Measurements from ENCODE around the gene GPR143.
A peak's percentile ranks its signal among the peaks of the same experiment; 100 is the strongest.

The GPR143 gene

DNA sequence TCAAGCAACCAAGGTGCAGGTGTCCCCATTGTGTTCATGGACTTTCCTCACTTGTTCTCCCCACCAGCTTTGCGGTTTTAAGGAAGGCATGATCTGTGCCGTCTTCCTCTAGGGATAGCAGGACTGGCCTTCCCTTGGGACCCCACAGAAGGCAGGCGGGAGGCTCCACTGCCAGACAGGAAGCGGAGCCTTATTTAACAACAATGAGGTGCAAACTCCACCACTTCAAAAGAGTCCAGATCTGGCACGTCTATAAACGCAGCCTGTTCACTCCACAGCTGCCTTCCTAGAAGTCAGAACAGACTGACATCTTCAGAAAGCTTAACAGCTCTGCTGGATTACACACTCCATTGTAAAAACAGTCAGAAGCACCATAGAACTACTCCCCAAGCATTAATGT lies 1.7 kb upstream of the GPR143 start:
- DNase-seq = no peak

DNA sequence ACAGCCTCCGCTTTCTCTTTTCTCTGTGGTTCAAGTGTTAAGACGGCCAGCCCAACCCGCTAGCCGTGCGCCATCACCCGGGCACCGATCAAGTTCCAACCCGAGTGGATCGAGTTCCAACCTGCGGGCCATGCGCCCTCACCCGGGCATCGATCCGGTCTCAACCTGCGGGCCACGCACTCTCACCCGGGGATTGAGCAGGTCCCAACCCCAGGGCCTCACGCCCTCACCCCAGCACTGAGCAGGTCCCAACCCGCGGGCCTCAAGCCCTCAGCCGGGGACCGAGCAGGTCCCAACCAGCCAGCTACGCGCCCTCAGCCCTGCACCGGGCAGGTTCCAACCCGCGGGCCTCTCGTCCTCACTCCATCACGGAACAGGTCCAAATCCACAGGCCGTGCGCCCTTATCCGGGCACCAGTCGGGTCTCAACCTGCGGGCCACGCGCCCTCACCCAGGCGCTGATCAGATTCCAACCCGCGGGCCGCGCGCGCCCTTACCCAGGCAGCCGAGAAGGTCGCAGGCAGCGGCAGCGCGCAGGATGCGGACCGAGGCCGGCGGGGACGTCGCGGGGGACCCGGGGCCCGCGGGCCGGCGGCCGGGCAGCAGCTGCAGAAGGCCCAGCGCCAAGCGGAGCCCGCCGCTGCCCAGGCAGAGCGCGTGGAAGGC lies 443 bp downstream of the GPR143 start:
- DNase-seq = no peak

DNA sequence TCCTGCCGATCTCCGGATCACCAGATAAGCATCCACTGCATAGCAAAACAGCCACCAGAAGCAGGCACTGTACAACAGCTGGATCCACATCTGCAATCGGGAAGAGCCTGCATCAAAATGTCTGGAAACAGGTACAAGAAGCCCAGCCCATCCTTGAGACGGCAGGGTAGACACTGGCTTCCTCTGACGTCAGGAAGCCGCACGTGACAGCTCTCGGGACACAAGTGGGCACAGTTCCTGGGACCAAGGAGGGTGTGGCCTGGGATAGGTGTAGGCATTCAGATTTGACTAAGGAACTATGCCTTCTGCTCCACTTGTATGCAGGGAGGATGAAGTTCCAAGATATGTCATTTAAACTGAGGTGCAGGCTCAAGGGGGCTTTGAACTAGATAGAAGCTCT lies 6.3 kb downstream of the GPR143 start:
- no peak for DNase-seq

DNA sequence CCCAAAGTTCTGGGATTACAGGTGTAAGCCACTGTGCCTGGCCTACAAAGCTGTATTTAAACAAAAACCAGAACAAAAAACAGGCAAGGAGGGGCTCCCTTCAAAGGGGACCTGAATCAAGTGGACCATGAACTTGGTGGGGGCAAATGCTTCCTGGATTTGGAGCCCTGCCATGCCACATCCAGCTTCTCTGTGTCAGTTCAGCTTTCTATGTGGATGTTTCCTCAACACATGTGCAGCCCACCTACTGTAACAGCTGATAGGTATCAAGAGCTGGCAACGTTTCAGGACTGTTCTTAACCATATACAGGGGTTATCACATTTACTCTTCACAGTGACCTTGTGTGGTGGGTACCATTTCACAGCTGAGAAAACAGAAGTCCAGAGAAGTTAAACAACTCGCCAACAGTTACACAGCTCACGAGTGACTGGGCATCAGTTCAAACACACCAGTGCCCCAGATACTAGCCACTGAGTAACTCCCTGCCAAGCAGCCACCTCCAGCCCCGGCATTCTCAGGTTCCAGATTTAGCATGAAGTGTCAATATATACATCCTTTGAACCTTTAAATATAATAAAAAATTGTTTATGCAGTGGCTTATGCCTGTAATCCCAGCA lies 7.5 kb downstream of the GPR143 start:
- no peak for DNase-seq

DNA sequence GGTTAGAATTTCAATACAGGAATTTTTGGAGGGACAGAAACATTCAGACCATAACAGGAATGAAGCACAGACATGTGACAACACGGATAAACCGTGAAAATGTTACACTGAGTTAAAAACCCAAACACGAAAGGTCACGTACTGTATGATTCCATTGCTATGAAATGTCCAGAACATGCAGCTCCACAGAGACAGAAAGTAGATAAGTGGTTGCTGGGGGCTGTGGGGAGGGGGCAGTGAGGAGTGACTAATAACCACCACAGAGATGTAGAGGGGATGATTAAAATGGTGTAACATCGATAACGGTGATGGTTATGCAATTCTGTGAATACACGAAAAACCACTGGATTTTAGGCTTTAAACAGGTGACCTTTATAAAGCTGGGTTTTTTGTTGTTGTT lies 8.3 kb downstream of the GPR143 start:
- DNase-seq = no peak

DNA sequence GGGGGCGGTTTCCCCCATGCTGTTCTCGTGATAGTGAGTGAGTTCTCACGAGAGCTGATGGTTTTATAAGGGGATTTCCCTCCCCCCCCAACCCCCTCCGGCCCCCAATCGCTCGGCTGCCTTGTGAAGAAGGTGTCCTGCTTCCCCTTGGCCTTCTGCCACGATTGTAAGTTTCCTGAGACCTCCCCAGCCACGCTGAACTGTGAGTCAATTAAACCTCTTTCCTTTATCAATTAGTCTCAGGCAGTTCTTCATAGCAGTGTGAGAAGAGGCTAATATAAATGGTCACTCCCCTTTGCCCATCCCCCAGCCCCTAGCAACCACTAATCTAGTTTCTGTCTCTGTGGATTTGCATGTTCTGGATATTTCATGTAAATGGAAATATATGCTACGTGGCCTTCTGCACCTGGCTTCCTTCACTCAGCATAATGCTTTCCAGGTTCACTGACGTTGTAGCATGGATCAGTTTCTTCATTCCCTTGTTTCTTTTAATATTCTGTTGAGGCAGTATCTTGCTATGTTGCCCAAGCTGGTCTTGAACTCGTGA lies 16.4 kb downstream of the GPR143 start:
- DNase-seq = no peak

DNA sequence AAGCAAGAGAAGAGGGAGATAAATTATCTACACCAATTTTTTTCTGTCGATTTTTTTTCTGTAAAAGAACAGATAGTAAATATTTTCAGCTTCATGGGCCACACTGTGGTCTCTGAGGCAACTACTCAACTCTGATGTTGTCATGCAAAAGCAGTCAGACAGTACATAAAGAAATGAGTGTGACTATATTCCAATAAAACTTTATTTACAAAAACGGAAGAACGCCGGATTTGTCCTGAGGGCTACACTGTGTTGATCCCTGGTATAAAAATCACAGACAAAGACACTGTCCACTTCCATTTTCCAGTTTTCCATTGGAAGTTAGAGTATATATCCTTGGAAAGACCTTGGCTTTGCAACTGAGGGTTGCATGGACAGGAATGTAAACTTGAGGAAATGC lies 18.0 kb downstream of the GPR143 start:
- DNase-seq = no peak

DNA sequence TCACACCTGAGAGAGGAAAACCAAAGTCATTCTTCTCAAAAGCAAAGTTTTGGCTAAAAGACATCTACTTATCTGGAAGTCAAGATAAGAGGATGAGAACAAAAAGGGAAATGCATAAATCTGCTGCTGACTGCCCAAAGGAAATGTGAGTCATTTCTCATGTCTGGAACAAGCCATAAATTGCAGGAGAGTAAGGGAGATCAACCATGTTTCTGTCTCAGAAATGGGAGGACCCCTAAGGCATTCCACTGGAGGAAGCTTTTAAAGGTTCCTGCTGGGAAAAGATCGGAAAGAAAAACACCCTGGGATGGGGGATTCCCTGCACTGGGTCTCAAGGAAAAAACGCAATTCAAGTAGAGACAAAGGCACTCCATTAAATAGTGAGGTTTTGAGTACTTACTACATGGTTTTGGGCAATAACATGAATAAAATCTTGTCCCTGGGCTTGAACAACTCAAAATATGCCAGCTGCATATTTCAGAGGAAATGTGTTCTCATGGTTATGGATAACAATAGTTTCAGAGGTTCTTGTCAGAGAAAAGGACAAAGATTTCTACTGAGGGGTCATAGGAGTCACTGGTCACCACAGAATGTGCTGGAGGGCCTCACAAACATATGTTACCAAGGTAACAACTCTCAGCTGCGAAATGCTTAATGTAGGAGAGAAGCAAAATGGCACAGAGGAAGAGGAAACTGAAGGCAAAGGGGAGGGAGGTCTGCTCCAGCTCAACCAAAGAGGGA lies 19.3 kb downstream of the GPR143 start:
- DNase-seq = no peak

DNA sequence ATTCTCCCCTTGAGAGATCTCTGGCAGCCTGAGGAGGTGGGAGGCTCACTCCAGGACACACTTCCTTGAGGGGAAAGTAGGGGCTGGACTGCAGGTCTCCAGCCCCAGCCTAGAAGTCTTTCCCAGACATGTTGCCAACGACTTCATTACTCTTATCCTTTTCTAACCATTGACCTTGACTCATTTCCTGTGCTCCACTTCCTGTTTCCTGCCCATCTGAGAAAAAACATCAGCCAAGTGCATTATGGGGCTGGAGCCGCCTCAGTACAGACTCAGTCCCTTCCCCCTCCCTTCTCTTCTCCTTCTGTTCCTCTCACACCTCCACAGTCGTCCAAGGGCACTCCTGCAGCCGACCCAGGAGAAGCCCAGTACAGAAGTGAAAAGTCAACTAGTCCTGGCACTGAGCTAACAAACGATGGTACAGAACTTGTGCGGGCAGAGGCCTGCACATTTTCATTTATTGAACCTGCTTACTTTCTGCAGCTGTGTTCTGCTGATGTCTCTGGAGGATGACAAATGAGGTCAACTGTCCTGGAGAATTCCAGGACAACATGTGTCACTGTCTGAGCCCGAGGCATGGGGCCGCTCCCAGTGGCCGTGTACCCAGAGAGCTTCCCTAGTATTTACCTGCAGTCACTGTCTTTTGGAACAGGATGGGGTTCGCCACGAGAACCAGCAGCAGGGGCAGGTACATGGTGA lies 20.1 kb downstream of the GPR143 start:
- DNase-seq = no peak

DNA sequence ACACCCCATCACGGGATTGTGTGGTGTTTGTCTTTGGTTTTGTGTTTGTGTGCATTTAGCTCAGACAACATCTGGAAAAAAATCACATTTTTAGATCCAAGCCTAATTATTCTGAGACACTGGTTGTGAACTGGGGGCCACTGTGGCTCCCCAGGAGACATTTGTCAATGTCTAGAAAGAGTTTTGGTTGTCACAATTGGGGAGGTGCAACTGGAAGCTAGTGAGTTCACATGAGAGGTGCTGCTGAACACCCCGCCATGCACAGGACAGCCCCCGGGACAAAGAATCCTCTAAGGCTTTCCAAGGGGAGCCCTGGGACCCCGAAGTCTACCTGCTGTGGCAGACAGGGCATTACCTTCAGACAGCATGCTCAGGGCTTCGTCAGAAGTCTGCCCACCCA lies 26.5 kb downstream of the GPR143 start:
- no peak for DNase-seq

DNA sequence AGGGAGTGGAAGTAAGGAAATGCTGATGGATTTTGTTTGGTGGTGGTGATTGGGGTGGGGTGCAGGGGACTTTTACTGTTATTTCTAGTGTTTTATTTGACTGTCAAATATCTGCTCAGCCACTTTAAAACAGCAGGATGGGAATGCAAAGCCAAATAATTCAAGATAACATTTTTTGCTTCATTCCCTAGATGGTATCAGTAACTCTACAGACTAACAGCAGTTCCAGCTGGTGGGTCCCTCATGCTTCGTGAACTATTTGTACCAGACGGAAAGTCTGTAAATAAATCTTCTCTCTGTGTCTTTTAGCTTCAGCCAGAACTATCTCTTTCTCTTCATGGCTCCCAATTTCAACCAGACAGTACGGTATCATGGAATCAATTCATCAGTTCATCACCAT lies 27.5 kb downstream of the GPR143 start:
- no peak for DNase-seq

DNA sequence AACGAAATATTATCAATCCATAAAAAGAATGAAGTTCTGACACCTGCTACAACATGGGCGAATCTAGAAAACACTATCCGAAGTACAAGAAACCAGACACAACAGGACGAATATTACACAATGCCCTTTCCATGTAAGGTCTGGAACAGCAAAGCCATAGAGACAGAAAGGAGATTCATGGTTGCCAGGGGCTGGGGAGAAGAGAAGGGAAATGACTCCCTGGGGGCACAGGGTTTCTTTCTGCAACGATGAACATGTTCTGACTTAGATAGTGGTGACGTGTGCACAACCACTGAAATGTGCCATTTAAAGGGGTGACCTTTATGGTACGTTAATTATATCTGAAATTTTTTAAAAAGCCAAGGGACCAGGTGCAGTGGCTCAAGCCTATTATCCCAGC lies 28.3 kb downstream of the GPR143 start:
- DNase-seq = no peak

DNA sequence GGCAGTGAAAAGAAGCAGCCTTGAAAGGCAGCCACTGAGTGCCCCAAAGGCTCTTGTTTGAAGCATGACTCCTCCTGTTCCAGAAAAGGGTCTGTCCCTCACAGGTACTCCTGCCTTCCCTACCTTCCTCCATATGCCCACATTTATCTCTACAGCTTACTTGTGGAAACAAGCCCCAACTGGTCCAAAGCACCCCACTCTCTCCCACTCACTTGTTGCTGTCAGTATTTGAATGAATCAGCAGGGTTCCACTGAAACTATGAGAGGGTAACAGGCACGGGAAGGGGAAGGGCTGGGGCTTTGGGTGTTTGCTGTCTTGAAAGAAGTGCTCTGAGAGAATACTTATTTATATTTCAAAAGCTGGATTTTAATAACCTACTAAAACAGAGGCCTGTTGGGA lies 34.9 kb downstream of the GPR143 start:
- DNase-seq = no peak

DNA sequence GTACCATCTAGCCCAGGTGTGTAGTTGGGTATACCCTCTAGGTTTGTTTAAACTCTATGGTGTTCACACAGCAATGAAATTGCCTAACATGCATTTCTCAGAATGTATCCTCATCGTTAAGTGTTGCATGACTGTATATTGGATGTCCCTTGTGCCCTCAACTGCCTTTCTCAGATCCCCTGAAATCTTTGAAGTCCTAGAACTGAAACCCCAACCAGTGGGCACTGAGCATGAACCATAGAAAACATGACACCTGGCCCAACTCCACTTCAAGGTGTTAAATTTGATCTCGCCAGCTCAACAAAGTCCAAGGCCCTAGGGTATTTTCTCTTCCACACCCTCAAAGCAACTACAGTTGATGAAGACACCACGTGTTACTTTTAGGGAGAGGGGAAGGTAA lies 35.6 kb downstream of the GPR143 start:
- no peak for DNase-seq

DNA sequence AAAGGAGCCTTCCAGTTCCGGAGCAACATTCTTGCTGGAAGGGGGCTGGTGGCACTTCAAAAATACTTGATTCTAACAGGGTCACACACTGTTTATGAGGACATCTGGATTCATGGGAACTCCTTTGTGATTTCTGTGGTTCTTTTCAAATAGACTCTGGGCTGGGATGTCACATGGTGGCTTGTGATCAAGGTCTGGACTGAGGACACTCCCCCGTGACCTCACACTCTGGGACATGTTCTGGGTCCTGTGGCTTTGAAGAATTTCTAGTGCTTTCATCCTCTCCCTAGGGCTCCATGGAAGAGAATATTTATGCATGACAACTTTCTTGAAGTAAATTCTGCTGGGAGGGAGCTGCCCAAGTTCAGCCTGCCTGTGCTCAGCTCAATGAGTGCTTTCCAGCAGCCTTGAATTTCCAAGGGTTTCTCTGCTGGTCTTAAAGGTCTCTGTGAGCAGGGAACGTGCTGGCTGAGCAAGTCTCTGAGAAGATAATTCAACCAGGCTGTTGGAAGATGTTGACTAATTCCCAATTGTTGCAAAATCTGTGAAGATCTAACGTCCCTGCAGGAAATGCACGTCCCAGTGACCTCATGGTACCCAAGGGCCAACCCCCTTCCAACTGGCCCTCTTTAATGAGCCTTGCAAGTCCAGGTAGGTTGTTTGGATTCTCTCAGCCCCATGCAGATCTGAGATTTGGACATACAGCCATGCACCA lies 36.3 kb downstream of the GPR143 start:
- no peak for DNase-seq

DNA sequence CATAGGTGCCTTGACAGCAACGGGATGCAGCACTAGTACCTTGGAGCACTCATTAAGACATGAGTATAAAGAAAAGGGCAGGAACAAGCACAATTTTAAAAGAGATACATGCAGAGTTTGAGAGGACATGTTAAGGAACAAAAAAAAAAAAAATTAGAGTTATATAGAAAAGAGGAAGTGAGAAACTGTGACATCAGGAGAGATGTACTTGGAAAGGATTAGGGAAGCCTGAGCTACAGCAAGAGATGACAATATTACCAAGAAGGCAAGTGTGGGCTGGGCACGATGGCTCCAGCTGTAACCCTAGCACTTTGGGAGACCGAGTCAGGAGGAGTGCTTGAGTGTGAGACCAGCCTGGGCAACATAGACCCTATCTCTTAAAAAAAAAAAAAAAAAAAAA lies 37.4 kb downstream of the GPR143 start:
- DNase-seq = no peak

DNA sequence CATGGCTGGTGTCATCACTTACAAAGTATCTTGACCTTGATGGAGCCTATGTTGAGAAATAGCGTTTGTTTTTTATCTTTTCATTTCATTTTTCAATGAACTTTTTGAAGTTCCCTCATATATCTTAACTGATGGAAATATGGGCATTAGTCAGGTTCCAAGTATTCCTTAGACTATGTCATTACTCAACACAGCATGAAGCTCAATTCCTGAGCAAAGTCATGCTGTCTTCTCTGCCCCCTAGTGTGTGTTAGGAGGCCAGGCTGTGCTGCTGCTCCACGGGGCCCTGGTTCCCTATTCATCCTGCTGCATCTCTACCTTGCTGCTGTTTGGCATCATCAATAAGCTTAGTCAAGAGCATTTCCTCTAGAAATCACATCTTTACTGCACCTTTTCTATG lies 40.9 kb downstream of the GPR143 start:
- DNase-seq = no peak

DNA sequence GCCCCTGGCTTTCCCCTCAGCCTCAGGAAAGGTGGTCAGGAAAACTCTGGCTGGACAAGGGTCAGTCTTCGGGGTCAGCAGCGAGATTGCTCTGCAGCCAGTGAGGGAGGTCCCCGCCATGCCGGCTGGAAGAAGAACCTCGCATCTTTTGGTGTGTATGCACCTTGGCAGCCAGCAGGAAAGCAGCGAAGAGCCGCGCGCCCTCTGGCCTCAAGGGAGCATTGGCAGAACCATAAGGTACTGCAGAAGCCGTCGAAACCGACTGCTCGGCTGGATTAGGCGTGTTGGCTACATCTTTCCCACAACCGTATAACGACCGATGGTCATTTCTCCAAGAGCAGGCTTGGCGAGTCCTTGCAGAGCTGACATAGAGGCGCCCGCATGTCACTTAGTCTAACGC lies 48.3 kb downstream of the GPR143 start:
- DNase-seq = no peak

DNA sequence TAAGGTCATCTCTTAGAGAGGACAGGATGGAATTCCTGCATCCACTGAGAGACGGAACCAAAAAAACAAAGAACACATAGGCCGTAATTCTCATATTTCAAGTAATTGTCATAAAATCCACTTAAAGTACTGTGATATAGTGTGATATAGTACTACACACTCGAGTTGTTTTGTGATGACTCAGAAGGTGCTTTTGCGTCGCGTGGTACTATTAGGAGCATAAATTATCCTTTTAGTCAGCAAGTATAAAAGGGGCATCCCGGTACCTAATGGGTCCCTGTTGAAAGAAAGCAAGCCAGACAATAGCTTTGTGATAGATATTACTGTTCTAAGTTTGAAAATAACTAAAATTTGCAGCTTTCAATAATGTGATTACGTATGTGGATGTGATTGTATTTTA lies 55.3 kb downstream of the GPR143 start:
- no peak for DNase-seq

DNA sequence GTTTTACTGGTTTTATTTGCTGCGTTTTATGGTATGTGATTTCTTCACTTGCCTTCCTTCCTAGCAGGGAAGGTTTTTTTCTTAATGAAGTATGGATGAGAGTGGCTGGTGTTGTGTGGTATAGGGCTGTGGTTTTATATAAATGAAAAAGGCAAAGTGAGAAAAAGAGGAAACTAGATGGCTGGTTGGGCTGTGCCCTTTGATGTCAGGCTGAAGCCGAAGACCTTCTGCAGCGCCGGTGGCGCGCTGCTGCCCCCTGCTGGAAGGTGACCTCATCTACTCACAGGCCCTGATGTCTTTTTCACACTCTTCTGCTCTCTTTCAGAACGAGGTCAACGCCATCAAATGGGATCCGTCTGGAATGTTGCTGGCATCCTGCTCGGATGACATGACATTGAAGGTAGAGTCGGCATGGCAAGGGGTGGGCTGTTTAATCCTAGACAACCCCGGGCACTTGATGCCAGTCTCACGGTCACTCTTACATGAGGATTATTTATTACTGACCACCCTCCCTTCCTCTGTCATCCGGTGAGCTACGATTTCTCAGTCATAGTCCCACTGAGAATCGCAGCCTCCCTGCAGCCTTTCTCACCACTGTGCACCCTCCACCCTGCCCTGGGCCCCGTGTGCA lies 56.6 kb downstream of the GPR143 start:
- peak; percentile 68 for DNase-seq

DNA sequence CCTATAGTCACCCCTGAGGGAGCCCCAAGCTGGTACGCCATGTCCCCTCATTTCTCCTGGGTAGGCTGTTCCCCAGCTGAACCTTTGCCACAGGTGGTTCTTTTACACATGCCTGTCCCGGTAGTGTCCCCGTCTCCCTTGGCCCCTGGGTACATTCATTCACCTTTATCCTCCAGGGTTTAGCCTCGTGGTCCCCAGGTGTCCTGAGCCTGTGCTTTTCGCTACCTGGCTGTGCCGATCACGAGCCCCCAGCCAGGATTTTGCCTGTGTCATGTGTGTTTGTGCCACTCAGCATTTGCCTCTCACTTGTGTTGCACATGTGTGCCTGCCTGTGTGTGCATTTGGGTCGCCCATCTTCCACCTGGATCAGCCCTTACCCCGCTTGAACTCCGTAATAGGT lies 57.6 kb downstream of the GPR143 start:
- DNase-seq = no peak

DNA sequence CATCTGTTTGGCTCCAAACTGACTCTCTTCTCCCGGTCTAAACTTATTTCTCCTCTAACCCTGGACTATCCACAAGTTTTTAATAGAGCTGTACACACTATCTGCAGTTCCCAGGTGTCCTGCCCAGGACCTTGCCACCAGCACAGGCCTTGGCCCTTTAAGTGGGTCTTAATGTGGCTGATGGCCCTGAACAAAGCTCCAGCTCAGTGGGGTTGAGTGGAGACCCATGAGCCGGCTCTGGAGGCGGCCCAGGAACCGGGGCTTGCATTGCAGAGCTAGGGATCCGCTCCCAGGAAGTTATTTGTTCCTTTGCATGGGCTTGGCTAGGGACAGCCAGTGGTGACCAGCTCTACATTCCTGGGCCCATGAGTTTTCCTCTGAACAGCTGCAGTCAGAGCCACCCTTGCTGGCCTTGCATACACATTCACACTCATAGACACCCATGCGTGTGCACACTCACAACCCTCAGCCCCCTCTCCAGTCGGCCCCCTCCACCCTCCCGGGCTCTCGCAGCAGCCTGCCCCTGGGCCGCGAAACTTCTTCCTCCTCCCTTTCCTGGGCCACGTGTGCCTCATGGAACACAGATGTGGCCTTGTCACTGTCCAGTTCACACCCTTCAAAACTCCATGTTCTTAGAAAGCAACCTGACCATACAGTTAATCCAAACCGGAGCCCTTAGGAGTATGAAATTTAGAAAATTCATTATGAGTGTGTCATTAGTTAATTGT lies 58.2 kb downstream of the GPR143 start:
- no peak for DNase-seq

All from hematopoietic multipotent progenitor cell treated with erythropoietin and hydrocortisone succinate and interleukin-3 and kit ligand, for 8 days (in vitro differentiated cells).